H9 (cell line): ENCODE measurements around the gene NUP210. TPM values are rescaled to one million over a fixed set of nuclear protein-coding genes. Genes with fewer than 3 reads are reported as not detected.

ENCODE experiments used
- DNase-seq: peaks from one replicate; pipeline ENCODE4 v3.0.0-alpha.2; 2017
- H2AFZ ChIP-seq: one replicate; pipeline ENCODE4 v1.6.1; 2013; ENCODE audit warnings: mild to moderate bottlenecking, low read length, control low read depth, moderate library complexity
- H2AK5ac ChIP-seq: 2 replicates; pipeline ENCODE4 v1.6.1; 2013; ENCODE audit warnings: low read length, control low read depth, mixed read lengths; ENCODE audit not compliant: insufficient read length
- H2BK120ac ChIP-seq: one replicate; pipeline ENCODE4 v1.6.1; 2013; ENCODE audit warnings: low read depth, mild to moderate bottlenecking, low read length, control low read depth, inconsistent platforms; ENCODE audit not compliant: poor library complexity, severe bottlenecking
- H2BK12ac ChIP-seq: 2 replicates; pipeline ENCODE4 v1.6.1; 2013; ENCODE audit warnings: low read length, control low read depth, mixed read lengths, low read depth; ENCODE audit not compliant: insufficient read length
- H2BK15ac ChIP-seq: 2 replicates; pipeline ENCODE4 v1.6.1; 2013; ENCODE audit warnings: low read depth, low read length, control low read depth
- H2BK20ac ChIP-seq: one replicate; pipeline ENCODE4 v1.6.1; 2013; ENCODE audit warnings: low read depth, mild to moderate bottlenecking, low read length, control low read depth, inconsistent platforms; ENCODE audit not compliant: poor library complexity, severe bottlenecking
- H2BK5ac ChIP-seq: 2 replicates; pipeline ENCODE4 v1.6.1; 2013; ENCODE audit warnings: low read length, control low read depth, mixed read lengths; ENCODE audit not compliant: insufficient read length
- H3K14ac ChIP-seq: 2 replicates; pipeline ENCODE4 v1.6.1; 2013; ENCODE audit warnings: low read length, control low read depth; ENCODE audit not compliant: insufficient read depth
- H3K18ac ChIP-seq: 2 replicates; pipeline ENCODE4 v1.6.1; 2013; ENCODE audit warnings: low read depth, mild to moderate bottlenecking, mixed read lengths, low read length, control low read depth; ENCODE audit not compliant: insufficient read length
- H3K23ac ChIP-seq: 2 replicates; pipeline ENCODE4 v1.6.1; 2013; ENCODE audit warnings: low read length, control low read depth, mixed read lengths, low read depth; ENCODE audit not compliant: insufficient read length
- H3K23me2 ChIP-seq: 2 replicates; pipeline ENCODE4 v1.6.1; 2013; ENCODE audit warnings: low read depth, mild to moderate bottlenecking, mixed read lengths, low read length, control low read depth; ENCODE audit not compliant: insufficient read length, poor library complexity, severe bottlenecking
- H3K27ac ChIP-seq: 2 replicates; pipeline ENCODE4 v1.5.1; 2013; ENCODE audit warnings: low read length, control low read depth, mixed read lengths, low read depth; ENCODE audit not compliant: insufficient read length
- H3K27me3 ChIP-seq: 2 replicates; pipeline ENCODE4 v1.6.1; 2013; ENCODE audit warnings: low read length, control low read depth, inconsistent platforms; ENCODE audit not compliant: insufficient read depth
- H3K4ac ChIP-seq: 2 replicates; pipeline ENCODE4 v1.6.1; 2013; ENCODE audit warnings: low read depth, mild to moderate bottlenecking, control low read depth, inconsistent platforms, low read length, moderate library complexity
- H3K4me1 ChIP-seq: 2 replicates; pipeline ENCODE4 v1.6.1; 2013; ENCODE audit warnings: low read length, control low read depth, inconsistent platforms; ENCODE audit not compliant: insufficient read depth
- H3K4me2 ChIP-seq: 2 replicates; pipeline ENCODE4 v1.6.1; 2013; ENCODE audit warnings: low read length, control low read depth, mixed read lengths; ENCODE audit not compliant: insufficient read length, insufficient read depth
- H3K56ac ChIP-seq: 2 replicates; pipeline ENCODE4 v1.6.1; 2013; ENCODE audit warnings: low read depth, mild to moderate bottlenecking, mixed read lengths, low read length, control low read depth; ENCODE audit not compliant: insufficient read length
- H3K79me1 ChIP-seq: 2 replicates; pipeline ENCODE4 v1.6.1; 2013; ENCODE audit warnings: low read depth, mild to moderate bottlenecking, moderate library complexity, low read length, control low read depth, inconsistent platforms; ENCODE audit not compliant: insufficient read depth, poor library complexity, severe bottlenecking
- H3K79me2 ChIP-seq: 2 replicates; pipeline ENCODE4 v1.6.1; 2013; ENCODE audit warnings: low read length, control low read depth, inconsistent platforms; ENCODE audit not compliant: insufficient read depth
- H3K9ac ChIP-seq: 2 replicates; pipeline ENCODE4 v1.6.1; 2013; ENCODE audit warnings: low read length, control low read depth, mixed read lengths; ENCODE audit not compliant: insufficient read length; ENCODE audit errors: extremely low read depth
- H3K9me3 ChIP-seq: one replicate; pipeline ENCODE4 v1.6.1; 2013; ENCODE audit warnings: low read depth, low read length, inconsistent platforms; ENCODE audit not compliant: control insufficient read depth
- H3T11ph ChIP-seq: one replicate; pipeline ENCODE4 v1.6.1; 2013; ENCODE audit warnings: mild to moderate bottlenecking, low read length, control low read depth, inconsistent platforms
- H4K20me1 ChIP-seq: one replicate; pipeline ENCODE4 v1.6.1; 2013; ENCODE audit not compliant: control insufficient read depth, insufficient read length, insufficient read depth
- H4K5ac ChIP-seq: 2 replicates; pipeline ENCODE4 v1.6.1; 2013; ENCODE audit warnings: low read depth, mild to moderate bottlenecking, mixed read lengths, low read length, control low read depth; ENCODE audit not compliant: insufficient read length
- H4K8ac ChIP-seq: replicated peaks from 2 replicates; pipeline ENCODE4 v1.6.1; 2013; ENCODE audit warnings: low read length, control low read depth, mixed read lengths, low read depth; ENCODE audit not compliant: insufficient read length
- H4K91ac ChIP-seq: 2 replicates; pipeline ENCODE4 v1.6.1; 2013; ENCODE audit warnings: low read depth, mild to moderate bottlenecking, moderate library complexity, mixed read lengths, low read length, control low read depth; ENCODE audit not compliant: insufficient read length
- H3K27ac Mint-ChIP-seq, 3 experiments: 2 replicates in 2 of 3; 3 replicates in 1 of 3; pipeline ENCODE4 v1.8.0; 2020 to 2021; ENCODE audit warnings: mixed read lengths in 3 of 3, mild to moderate bottlenecking in 1 of 3, moderate library complexity in 1 of 3
- H3K27me3 Mint-ChIP-seq: 2 replicates; pipeline ENCODE4 v1.8.0; 2021; ENCODE audit warnings: low read depth, mild to moderate bottlenecking, moderate library complexity, mixed read lengths
- H3K36me3 Mint-ChIP-seq, 3 experiments: 2 replicates in 2 of 3; 3 replicates in 1 of 3; pipeline ENCODE4 v1.8.0; 2020 to 2021; ENCODE audit warnings: low read depth in 3 of 3, mixed read lengths in 3 of 3; ENCODE audit not compliant: insufficient read depth in 1 of 3
- H3K4me1 Mint-ChIP-seq, 2 experiments: 2 replicates each; pipeline ENCODE4 v1.8.0; 2020; ENCODE audit warnings: mixed read lengths in 2 of 2
- H3K4me3 Mint-ChIP-seq, 2 experiments: 2 replicates in 1 of 2; 3 replicates in 1 of 2; pipeline ENCODE4 v1.8.0; 2020 to 2021; ENCODE audit warnings: mild to moderate bottlenecking in 2 of 2, mixed read lengths in 2 of 2, moderate library complexity in 1 of 2
- H3K9me3 Mint-ChIP-seq, 2 experiments: 2 replicates in 1 of 2; 3 replicates in 1 of 2; pipeline ENCODE4 v1.8.0; 2020; ENCODE audit warnings: mild to moderate bottlenecking in 2 of 2, mixed read lengths in 2 of 2, moderate library complexity in 1 of 2
- WGBS: extraction: QIAGEN DNeasy Blood & Tissue Kit; methylation state at CpG from one replicate; pipeline ENCODE4 v1.1.7; 2013; ENCODE audit warnings: missing lambda C conversion rate, low lambda C conversion rate, mixed read lengths; ENCODE audit not compliant: insufficient read length; ENCODE audit errors: extremely low coverage; 5-methylcytosine and 5-hydroxymethylcytosine counted together
- total RNA-seq: library from RNA; stranded (reverse); gene quantifications from 2 replicates; pipeline ENCODE4 v1.2.1, GENCODE V29; 2021
- TF ChIP-seq, protein P1 (sequence below): fragments of 200-600 bp; sonication (generic); conservative IDR thresholded peaks from 3 replicates; pipeline ENCODE4 v1.8.0; 2021; ENCODE audit warnings: antibody characterized with exemption, mild to moderate bottlenecking

NUP210 gene
- total RNA-seq, 1 experiment from 2014 or later: 48.8 TPM

DNA sequence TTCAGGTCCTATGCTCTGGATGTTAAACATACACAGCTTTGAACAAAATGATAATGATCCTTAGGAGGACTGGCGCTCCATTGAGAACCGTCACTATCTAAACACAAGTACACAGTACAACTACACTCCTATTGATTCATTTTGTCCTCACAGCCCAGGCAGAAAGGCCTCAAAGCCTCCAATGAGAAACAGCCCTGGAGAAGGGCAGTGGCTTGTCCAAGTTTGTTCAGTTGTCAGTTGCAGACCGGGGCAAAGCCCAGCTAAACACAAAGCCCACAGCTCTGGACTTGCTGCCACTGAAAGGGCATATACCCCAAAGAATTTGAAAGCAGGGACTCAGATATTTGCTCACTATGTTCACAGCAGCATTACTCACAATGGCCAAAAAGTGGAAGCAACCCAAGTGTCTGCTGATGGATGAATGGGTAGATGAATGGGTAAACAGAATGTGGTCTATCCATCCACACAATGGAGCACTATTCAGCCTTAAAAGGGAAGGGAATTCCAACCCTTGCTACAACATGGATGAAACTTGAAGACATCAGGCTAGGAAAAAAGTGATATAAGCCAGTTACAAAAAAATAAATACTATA lies 34.7 kb downstream of the NUP210 start:
- no peak overlapping the region for H3K4me3 Mint-ChIP-seq
- H2BK12ac ChIP-seq: no peak overlapping the region

More for the DNA sequence above, 34.7 kb downstream of the NUP210 start:
- H2AFZ ChIP-seq: no peak overlapping the region
- no peaks in the 10 kb centered on the region for H3K4me1 ChIP-seq
- TF ChIP-seq, protein P1, sequence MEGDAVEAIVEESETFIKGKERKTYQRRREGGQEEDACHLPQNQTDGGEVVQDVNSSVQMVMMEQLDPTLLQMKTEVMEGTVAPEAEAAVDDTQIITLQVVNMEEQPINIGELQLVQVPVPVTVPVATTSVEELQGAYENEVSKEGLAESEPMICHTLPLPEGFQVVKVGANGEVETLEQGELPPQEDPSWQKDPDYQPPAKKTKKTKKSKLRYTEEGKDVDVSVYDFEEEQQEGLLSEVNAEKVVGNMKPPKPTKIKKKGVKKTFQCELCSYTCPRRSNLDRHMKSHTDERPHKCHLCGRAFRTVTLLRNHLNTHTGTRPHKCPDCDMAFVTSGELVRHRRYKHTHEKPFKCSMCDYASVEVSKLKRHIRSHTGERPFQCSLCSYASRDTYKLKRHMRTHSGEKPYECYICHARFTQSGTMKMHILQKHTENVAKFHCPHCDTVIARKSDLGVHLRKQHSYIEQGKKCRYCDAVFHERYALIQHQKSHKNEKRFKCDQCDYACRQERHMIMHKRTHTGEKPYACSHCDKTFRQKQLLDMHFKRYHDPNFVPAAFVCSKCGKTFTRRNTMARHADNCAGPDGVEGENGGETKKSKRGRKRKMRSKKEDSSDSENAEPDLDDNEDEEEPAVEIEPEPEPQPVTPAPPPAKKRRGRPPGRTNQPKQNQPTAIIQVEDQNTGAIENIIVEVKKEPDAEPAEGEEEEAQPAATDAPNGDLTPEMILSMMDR: no peak
- H3K79me2 ChIP-seq: no peaks in the 10 kb centered on the region
- Mint-ChIP-seq H3K27me3 (no peaks in the 10 kb centered on the region), H3K4me1 (peaks cover 0 to 7% of the 10 kb centered on the region in 2 experiments; a peak in 3 of 4 replicates), H3K9me3 (no peaks in the 10 kb centered on the region), H3K36me3 (peaks cover 24 to 64% (median 58%) of the 10 kb centered on the region in 3 experiments; a peak in 6 of 7 replicates), H3K27ac (no peak overlapping the region)
- no peaks in the 10 kb centered on the region for H3K27me3 ChIP-seq
- H3K18ac ChIP-seq: no peak overlapping the region
- no peaks in the 10 kb centered on the region for H4K20me1 ChIP-seq
- no peaks in the 10 kb centered on the region for H3K79me1 ChIP-seq
- H3K9me3 ChIP-seq: no peaks in the 10 kb centered on the region
- no peak overlapping the region for H2BK15ac ChIP-seq
- H2BK5ac ChIP-seq: no peak overlapping the region
- H3K23me2 ChIP-seq: no peaks in the 10 kb centered on the region
- no peak overlapping the region for H3K9ac ChIP-seq
- H2BK120ac ChIP-seq: no peak overlapping the region
- no peak overlapping the region for H3K4ac ChIP-seq
- H4K8ac ChIP-seq: no peak overlapping the region
- no peak overlapping the region for H3K14ac ChIP-seq
- H3K4me2 ChIP-seq: no peak overlapping the region
- no peak for DNase-seq
- H3K56ac ChIP-seq: no peak overlapping the region
- no peak overlapping the region for H4K5ac ChIP-seq
- no peak overlapping the region for H3K23ac ChIP-seq
- WGBS: no CpG with 5 or more reads among the region's 3 CpGs
- H3T11ph ChIP-seq: no peak overlapping the region
- no peak overlapping the region for H4K91ac ChIP-seq
- no peak overlapping the region for H3K27ac ChIP-seq
- no peak overlapping the region for H2BK20ac ChIP-seq
- H2AK5ac ChIP-seq: no peak overlapping the region
